GM18868 (cell line): Measurements from ENCODE around the gene ZNF286A.
"Not testable (repeated sequence)": the region's sequence is repeated elsewhere in the genome, so short reads cannot be mapped to it uniquely, and the experiment has no call there.

Experiments
- ATAC-seq: cut with Tn5 transposase; IDR thresholded peaks from one replicate; pipeline ENCODE4 v1.9.1; 2021; ENCODE audit warnings: mild to moderate bottlenecking, moderate library complexity; ENCODE audit not compliant: unreplicated experiment

The ZNF286A gene

GRCh38 chr17:15768865-15769533, 69.4 kb downstream of the ZNF286A start:
- not testable (repeated sequence) for ATAC-seq
